HG02943 (cell line): ENCODE data around the gene FGF12.
A peak's percentile ranks its signal among the peaks of the same experiment; 100 is the strongest.

Experiments used
- ATAC-seq: cut with Tn5 transposase; IDR thresholded peaks from one replicate; pipeline ENCODE4 v1.9.1; 2021; ENCODE audit warnings: mild to moderate bottlenecking, low read depth, moderate library complexity; ENCODE audit not compliant: unreplicated experiment

FGF12 gene

GRCh38 chr3:192514754-192515663 lies 212.3 kb downstream of the FGF12 start:
- no peak for ATAC-seq

GRCh38 chr3:192514081-192514753 lies 213.1 kb downstream of the FGF12 start:
- ATAC-seq: no peak

- ATAC-seq: no peak
Measured at GRCh38 chr3:192505731-192506130, 221.6 kb downstream of the FGF12 start.

GRCh38 chr3:192501401-192501800 lies 225.9 kb downstream of the FGF12 start:
- ATAC-seq: no peak

GRCh38 chr3:192496905-192497587 lies 230.3 kb downstream of the FGF12 start:
- no peak for ATAC-seq

- ATAC-seq: no peak
Measured at GRCh38 chr3:192494174-192494573, 233.2 kb downstream of the FGF12 start.

GRCh38 chr3:192490720-192491119 lies 236.6 kb downstream of the FGF12 start:
- ATAC-seq: no peak

GRCh38 chr3:192489579-192489978 lies 237.8 kb downstream of the FGF12 start:
- no peak for ATAC-seq

- no peak for ATAC-seq
Measured at GRCh38 chr3:192487033-192487432, 240.3 kb downstream of the FGF12 start.

GRCh38 chr3:192482809-192483208 lies 244.5 kb downstream of the FGF12 start:
- no peak for ATAC-seq

GRCh38 chr3:192482391-192482790 lies 244.9 kb downstream of the FGF12 start:
- no peak for ATAC-seq

- no peak for ATAC-seq
Measured at GRCh38 chr3:192481638-192482037, 245.7 kb downstream of the FGF12 start.

- peak; percentile 85 for ATAC-seq
Measured at GRCh38 chr3:192467230-192468140, 259.9 kb downstream of the FGF12 start.

- ATAC-seq: no peak
Measured at GRCh38 chr3:192449036-192449435, 278.3 kb downstream of the FGF12 start.

- ATAC-seq: no peak
Measured at GRCh38 chr3:192445770-192446644, 281.3 kb downstream of the FGF12 start.

GRCh38 chr3:192444791-192445106 lies 282.6 kb downstream of the FGF12 start:
- no peak for ATAC-seq

- no peak for ATAC-seq
Measured at GRCh38 chr3:192444096-192444790, 283.1 kb downstream of the FGF12 start.

- no peak for ATAC-seq
Measured at GRCh38 chr3:192435241-192435640, 292.1 kb downstream of the FGF12 start.

- ATAC-seq: no peak
Measured at GRCh38 chr3:192434186-192434585, 293.2 kb downstream of the FGF12 start.
